ENCODE data around the gene CACNB2.

Gene CACNB2

DNA sequence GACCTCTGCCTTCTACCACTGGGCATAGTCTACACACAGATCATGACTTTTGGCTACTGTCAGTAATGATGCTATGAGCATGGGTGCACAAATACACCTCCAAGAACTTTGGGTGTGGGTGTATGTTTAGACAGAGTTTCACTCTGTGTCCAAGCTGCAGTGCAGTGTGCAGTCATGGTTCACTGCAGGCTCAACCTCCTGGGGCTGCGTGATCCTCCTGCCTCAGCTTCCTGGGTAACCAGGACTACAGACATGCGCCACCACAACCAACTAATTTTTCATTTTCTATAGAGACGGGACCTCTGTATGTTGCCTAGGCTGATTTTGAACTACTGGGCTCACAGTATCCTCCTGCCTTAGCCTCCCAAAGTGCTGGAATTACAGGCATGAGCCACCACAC is 316.8 kb downstream of the CACNB2 start:
- no peaks in the 10 kb centered on the region for H3K9me3 Mint-ChIP-seq
- TF ChIP-seq, protein P1, sequence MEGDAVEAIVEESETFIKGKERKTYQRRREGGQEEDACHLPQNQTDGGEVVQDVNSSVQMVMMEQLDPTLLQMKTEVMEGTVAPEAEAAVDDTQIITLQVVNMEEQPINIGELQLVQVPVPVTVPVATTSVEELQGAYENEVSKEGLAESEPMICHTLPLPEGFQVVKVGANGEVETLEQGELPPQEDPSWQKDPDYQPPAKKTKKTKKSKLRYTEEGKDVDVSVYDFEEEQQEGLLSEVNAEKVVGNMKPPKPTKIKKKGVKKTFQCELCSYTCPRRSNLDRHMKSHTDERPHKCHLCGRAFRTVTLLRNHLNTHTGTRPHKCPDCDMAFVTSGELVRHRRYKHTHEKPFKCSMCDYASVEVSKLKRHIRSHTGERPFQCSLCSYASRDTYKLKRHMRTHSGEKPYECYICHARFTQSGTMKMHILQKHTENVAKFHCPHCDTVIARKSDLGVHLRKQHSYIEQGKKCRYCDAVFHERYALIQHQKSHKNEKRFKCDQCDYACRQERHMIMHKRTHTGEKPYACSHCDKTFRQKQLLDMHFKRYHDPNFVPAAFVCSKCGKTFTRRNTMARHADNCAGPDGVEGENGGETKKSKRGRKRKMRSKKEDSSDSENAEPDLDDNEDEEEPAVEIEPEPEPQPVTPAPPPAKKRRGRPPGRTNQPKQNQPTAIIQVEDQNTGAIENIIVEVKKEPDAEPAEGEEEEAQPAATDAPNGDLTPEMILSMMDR (IDR thresholded peaks at IDR 0.05), result no peak
- no peak overlapping the region for H3K4me3 Mint-ChIP-seq
- H3K36me3 Mint-ChIP-seq (ENCODE audit: low read depth), result no peaks in the 10 kb centered on the region
- DNase-seq, result no peak
- peaks cover 5% of the 10 kb centered on the region for H3K4me1 Mint-ChIP-seq
- no peak overlapping the region for H3K27ac Mint-ChIP-seq
- H3K27me3 Mint-ChIP-seq (ENCODE audit: low read depth, poor library complexity), result no peaks in the 10 kb centered on the region

DNA sequence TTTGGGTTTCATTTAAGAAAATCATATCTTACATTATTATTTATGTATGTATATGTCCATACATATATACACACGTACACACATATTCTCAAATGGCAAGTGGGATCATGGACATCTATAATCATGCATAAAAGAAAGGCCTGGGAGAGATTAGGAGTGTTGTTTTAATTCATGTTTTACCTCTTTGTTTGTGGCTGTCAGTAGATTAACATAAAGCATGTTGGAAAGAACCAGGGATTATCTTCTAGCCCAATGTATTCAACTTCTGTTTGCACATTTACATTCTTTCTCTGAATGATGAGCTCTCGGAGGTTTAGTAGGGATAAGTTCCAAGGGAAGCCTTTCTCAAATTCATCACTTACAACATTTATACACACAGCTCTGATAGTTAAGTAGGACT is 319.8 kb downstream of the CACNB2 start:
- no peaks in the 10 kb centered on the region for H3K36me3 Mint-ChIP-seq (ENCODE audit: low read depth)
- no peak overlapping the region for H3K27ac Mint-ChIP-seq
- no peak overlapping the region for H3K4me3 Mint-ChIP-seq
- TF ChIP-seq, protein P1 (IDR thresholded peaks at IDR 0.05), result no peak
- H3K4me1 Mint-ChIP-seq, result peaks cover 4% of the 10 kb centered on the region
- no peak for DNase-seq
- H3K9me3 Mint-ChIP-seq, result no peaks in the 10 kb centered on the region
- H3K27me3 Mint-ChIP-seq (ENCODE audit: low read depth, poor library complexity), result peaks cover 4% of the 10 kb centered on the region

DNA sequence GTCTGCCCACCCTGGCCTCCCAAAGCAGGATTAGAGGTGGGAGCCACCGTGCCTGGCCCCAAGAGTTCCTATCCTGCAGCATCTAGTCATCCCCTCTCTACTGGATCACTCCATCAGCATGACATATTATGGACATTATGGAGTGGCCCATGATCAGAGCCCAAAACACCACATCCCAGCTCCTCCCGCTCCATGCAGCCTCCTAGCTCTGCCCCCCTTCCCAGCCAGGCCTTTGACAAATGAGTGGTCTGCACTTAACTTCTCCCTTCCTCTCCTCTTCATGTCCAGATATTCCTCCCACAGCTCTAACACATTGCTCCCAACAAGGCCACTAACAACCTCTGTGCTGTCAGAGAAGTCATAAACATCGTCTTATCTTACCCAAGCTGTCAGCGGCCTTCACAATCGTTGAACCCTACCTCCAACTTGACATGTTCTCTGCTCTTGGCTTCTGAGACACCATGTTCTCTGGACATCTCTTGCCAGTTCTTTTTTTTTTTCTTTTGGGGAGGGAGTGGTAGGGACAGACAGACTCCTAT is 323.5 kb downstream of the CACNB2 start:
- no peak for DNase-seq
- Mint-ChIP-seq H3K4me1 (no peaks in the 10 kb centered on the region), H3K27ac (no peak overlapping the region), H3K36me3 (ENCODE audit: low read depth) (no peaks in the 10 kb centered on the region), H3K27me3 (ENCODE audit: low read depth, poor library complexity) (peaks cover 14% of the 10 kb centered on the region), H3K4me3 (no peak overlapping the region), H3K9me3 (no peaks in the 10 kb centered on the region)
- TF ChIP-seq, protein P1 (IDR thresholded peaks at IDR 0.05), result no peak

DNA sequence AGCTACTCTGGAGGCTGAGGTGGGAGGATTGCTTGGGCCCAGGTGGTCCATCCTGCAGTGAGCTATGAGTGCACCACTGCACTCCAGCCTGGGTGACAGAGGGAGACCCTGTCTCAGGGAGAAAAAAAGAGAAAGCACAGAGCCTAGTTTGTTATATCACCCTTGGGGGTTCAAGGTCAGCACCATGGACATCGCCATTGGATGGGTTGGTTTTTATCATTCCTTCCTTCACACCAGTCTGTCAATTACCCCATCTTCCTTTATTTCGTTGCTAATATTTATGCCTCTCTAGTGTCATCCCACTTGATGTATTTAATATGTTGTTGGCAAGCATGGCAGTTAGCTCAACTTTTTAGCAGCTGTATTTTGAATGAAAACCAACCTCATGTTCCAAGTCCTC is 328.9 kb downstream of the CACNB2 start:
- no peaks in the 10 kb centered on the region for H3K9me3 Mint-ChIP-seq
- no peak overlapping the region for H3K4me3 Mint-ChIP-seq
- TF ChIP-seq, protein P1 (IDR thresholded peaks at IDR 0.05), result no peak
- H3K4me1 Mint-ChIP-seq, result no peaks in the 10 kb centered on the region
- H3K36me3 Mint-ChIP-seq (ENCODE audit: low read depth), result no peaks in the 10 kb centered on the region
- H3K27ac Mint-ChIP-seq, result no peak overlapping the region
- DNase-seq, result no peak
- H3K27me3 Mint-ChIP-seq (ENCODE audit: low read depth, poor library complexity), result peaks cover 19% of the 10 kb centered on the region

DNA sequence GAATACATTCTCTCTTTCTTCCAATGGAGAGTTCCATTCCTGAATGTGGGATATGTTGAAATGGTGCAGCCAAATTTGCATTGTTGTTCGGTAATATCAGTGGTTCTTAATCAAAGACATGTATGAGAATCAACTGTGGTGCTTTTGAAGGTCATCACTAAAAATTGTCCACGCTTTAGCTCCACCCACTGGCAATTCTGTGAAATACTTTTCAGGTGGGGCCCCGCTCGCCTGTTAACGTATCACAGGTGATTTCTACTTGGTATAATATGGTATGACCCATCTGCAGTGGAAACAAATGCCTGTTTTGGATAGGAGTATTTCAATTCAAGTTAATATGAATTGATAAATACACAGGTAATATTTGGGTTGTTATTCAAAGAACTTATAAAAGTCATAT is 332.8 kb downstream of the CACNB2 start:
- TF ChIP-seq, protein P1 (IDR thresholded peaks at IDR 0.05), result no peak
- H3K36me3 Mint-ChIP-seq (ENCODE audit: low read depth), result no peaks in the 10 kb centered on the region
- no peak overlapping the region for H3K27ac Mint-ChIP-seq
- no peaks in the 10 kb centered on the region for H3K4me1 Mint-ChIP-seq
- no peak overlapping the region for H3K4me3 Mint-ChIP-seq
- peaks cover 8% of the 10 kb centered on the region for H3K27me3 Mint-ChIP-seq (ENCODE audit: low read depth, poor library complexity)
- DNase-seq, result no peak
- H3K9me3 Mint-ChIP-seq, result no peaks in the 10 kb centered on the region

DNA sequence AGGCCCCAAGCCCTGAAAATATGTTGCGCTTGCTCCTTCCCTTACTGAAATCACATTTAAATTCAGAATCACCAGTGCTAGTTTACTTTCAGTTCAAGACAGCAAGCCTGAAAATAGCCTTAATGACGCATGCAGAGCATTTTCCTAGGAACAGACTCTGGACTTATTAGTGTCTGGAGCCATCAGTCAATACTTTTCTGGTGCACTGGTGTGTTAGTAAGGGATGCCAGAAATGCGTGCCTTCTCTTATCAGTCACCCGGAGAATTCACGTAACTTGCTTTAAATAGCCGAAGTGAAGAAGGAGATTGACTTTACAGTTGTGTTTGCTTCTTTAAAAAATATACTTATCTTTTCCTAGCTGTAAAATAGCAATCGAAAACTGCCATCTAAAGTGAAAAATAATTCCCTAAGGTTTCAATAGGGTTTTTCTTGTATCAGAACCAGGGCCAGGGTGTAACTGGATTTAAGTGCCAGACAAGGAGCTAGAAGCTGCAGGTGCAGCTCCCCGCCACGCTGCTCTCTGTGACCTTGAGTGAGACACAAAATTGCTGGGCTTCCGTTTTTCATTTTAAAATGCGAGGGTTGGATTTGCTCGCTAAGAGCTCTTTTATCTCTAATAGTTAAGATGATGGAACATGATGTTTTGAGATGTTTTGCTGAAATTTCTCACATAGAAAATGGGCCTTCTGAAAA is 333.3 kb downstream of the CACNB2 start:
- Mint-ChIP-seq H3K27ac (no peak overlapping the region), H3K27me3 (ENCODE audit: low read depth, poor library complexity) (peaks cover 8% of the 10 kb centered on the region), H3K4me1 (no peaks in the 10 kb centered on the region), H3K9me3 (no peaks in the 10 kb centered on the region), H3K36me3 (ENCODE audit: low read depth) (no peaks in the 10 kb centered on the region), H3K4me3 (no peak overlapping the region)
- no peak for DNase-seq
- TF ChIP-seq, protein P1 (IDR thresholded peaks at IDR 0.05), result no peak
